ENCODE data around the gene DRD5. TPM values are rescaled to one million over a fixed set of nuclear protein-coding genes. Genes with fewer than 3 reads are reported as not detected.

DRD5 gene
- total RNA-seq, 1 donor from 2014 or later = not detected

DNA sequence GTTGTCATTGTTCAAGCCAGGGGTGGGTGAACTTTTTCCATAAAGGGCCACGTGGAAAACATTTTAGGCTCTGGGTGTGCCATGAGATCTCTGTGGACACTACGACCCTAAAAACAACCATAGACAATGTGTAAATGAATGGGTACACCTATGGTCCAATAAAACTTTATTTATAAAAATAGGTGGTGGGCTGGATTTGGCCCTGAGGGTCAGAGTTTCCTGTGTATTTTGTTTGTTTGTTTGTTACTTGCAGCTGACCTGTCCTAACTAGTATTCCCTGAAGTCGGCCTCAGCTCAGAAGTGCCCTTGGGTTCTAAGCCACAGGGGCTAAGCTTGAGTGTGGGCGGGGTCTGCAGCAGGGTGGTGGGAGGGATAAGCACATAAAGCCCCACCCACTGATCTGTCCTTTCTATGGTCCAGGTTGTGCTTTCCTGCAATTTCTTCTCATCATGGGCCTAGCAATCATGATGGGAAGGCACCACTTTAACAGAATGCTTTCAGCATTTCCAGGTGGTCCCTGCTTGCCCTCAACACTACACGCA, 17.2 kb upstream of the DRD5 start:
- Mint-ChIP-seq H3K27ac (no peak overlapping the region), H3K4me1 (peaks cover 3% of the 10 kb centered on the region), H3K4me3 (no peak overlapping the region), H3K9me3 (peaks cover 5% of the 10 kb centered on the region), H3K27me3 (ENCODE audit: insufficient read depth, low read depth) (peaks cover 17% of the 10 kb centered on the region), H3K36me3 (no peaks in the 10 kb centered on the region)
- Histone ChIP-seq H3K27ac (no peak overlapping the region), H3K27me3 (peaks cover 6% of the 10 kb centered on the region), H4K20me1 (ENCODE audit: low read depth) (no peaks in the 10 kb centered on the region), H3K9ac (no peak overlapping the region), H3K79me2 (ENCODE audit: low read depth) (no peaks in the 10 kb centered on the region), H3K4me3 (no peak overlapping the region), H3K4me2 (no peak overlapping the region), H3K36me3 (no peaks in the 10 kb centered on the region), H3K9me3 (ENCODE audit: low read depth) (no peaks in the 10 kb centered on the region), H2AFZ (replicated peaks) (no peak overlapping the region), H3K4me1 (no peaks in the 10 kb centered on the region), H3F3A (ENCODE audit: low read depth) (no peaks in the 10 kb centered on the region)
- DNase-seq (ENCODE audit: low spot score) = no peak
- TF ChIP-seq EZH2 (IDR thresholded peaks at IDR 0.05) = no peak
- TF ChIP-seq, protein P1, sequence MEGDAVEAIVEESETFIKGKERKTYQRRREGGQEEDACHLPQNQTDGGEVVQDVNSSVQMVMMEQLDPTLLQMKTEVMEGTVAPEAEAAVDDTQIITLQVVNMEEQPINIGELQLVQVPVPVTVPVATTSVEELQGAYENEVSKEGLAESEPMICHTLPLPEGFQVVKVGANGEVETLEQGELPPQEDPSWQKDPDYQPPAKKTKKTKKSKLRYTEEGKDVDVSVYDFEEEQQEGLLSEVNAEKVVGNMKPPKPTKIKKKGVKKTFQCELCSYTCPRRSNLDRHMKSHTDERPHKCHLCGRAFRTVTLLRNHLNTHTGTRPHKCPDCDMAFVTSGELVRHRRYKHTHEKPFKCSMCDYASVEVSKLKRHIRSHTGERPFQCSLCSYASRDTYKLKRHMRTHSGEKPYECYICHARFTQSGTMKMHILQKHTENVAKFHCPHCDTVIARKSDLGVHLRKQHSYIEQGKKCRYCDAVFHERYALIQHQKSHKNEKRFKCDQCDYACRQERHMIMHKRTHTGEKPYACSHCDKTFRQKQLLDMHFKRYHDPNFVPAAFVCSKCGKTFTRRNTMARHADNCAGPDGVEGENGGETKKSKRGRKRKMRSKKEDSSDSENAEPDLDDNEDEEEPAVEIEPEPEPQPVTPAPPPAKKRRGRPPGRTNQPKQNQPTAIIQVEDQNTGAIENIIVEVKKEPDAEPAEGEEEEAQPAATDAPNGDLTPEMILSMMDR (IDR thresholded peaks at IDR 0.05) = no peak
- no peak for TF ChIP-seq EZH2phosphoT487 (IDR thresholded peaks at IDR 0.05)

DNA sequence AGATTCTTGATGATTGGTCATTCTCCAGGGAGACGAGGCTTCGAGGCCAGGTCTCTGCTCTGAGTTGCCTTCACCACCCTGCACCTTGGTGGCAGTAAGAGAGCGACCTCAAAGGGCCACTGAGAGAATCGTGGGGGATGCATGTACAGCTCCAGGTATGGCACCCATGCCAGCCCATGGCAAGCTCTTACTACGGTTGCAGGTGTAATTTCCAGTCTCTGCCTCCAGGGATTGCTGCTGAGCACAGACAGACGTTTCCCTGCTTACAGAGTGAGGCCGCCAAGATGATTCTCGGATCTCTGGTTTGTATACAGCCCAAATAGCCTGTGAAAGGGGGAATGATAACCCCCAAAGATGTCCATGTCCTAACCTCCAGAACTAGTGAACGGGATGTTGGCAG, 16.3 kb upstream of the DRD5 start:
- Histone ChIP-seq H3K4me1 (no peaks in the 10 kb centered on the region), H2AFZ (replicated peaks) (no peak overlapping the region), H3K27me3 (no peaks in the 10 kb centered on the region), H3K79me2 (ENCODE audit: low read depth) (no peaks in the 10 kb centered on the region), H3K4me2 (no peak overlapping the region), H4K20me1 (ENCODE audit: low read depth) (no peaks in the 10 kb centered on the region), H3K9me3 (ENCODE audit: low read depth) (no peaks in the 10 kb centered on the region), H3K36me3 (no peaks in the 10 kb centered on the region), H3K27ac (no peak overlapping the region), H3F3A (ENCODE audit: low read depth) (no peaks in the 10 kb centered on the region), H3K9ac (no peak overlapping the region), H3K4me3 (no peak overlapping the region)
- Mint-ChIP-seq H3K27me3 (ENCODE audit: insufficient read depth, low read depth) (peaks cover 19% of the 10 kb centered on the region), H3K4me3 (no peak overlapping the region), H3K27ac (no peak overlapping the region), H3K4me1 (peaks cover 3% of the 10 kb centered on the region), H3K36me3 (no peaks in the 10 kb centered on the region), H3K9me3 (peaks cover 5% of the 10 kb centered on the region)
- peak; percentile 50 for DNase-seq (ENCODE audit: low spot score)
- TF ChIP-seq, protein P1 (IDR thresholded peaks at IDR 0.05) = peak; percentile 61
- TF ChIP-seq EZH2 (IDR thresholded peaks at IDR 0.05) = no peak

DNA sequence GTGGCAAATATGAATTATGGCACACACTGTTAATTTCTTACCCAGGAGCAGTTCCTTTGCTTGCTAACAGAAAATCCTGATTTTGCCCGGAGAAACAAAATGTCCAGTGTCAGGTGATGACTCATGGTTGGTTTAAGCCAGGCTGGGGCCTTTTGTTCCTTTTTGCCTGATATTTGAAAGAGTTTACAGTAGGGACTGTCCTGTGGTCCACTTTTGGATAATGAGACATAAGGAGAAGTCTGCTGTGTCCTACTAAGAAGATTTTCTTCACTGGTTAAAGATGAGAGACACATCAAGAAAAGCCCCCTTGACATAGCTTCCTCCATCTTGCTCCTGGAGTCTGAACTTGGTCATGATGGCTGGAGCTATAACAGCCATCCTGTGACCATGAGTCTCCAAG, 12.1 kb upstream of the DRD5 start:
- Histone ChIP-seq H3K4me3 (no peak overlapping the region), H3K4me2 (no peak overlapping the region), H3F3A (ENCODE audit: low read depth) (no peaks in the 10 kb centered on the region), H3K9me3 (ENCODE audit: low read depth) (no peaks in the 10 kb centered on the region), H2AFZ (replicated peaks) (no peak overlapping the region), H3K27me3 (no peaks in the 10 kb centered on the region), H4K20me1 (ENCODE audit: low read depth) (no peaks in the 10 kb centered on the region), H3K79me2 (ENCODE audit: low read depth) (no peaks in the 10 kb centered on the region), H3K9ac (no peak overlapping the region), H3K27ac (no peak overlapping the region), H3K4me1 (peaks cover 4% of the 10 kb centered on the region), H3K36me3 (no peaks in the 10 kb centered on the region)
- no peak overlapping the region for H3K4me3 Mint-ChIP-seq
- TF ChIP-seq EZH2phosphoT487 (IDR thresholded peaks at IDR 0.05) (no peak), EZH2 (IDR thresholded peaks at IDR 0.05) (no peak)
- TF ChIP-seq, protein P1 (IDR thresholded peaks at IDR 0.05) = no peak
- H3K4me1 Mint-ChIP-seq = peaks cover 12% of the 10 kb centered on the region
- peaks cover 24% of the 10 kb centered on the region for H3K27me3 Mint-ChIP-seq (ENCODE audit: insufficient read depth, low read depth)
- H3K27ac Mint-ChIP-seq = no peak overlapping the region
- DNase-seq (ENCODE audit: low spot score) = no peak
- no peaks in the 10 kb centered on the region for H3K36me3 Mint-ChIP-seq
- peaks cover 8% of the 10 kb centered on the region for H3K9me3 Mint-ChIP-seq

Data from neural progenitor cell (in vitro differentiated cells).